A673 (cell line): ENCODE measurements around the gene FAM89B.

ENCODE experiments used
- EZH2 ChIP-seq: fragments of 200-600 bp; sonication (generic); IDR thresholded peaks from 2 replicates; pipeline ENCODE4 v1.6.1; 2017; ENCODE audit warnings: borderline replicate concordance, low read depth, mild to moderate bottlenecking, mixed read lengths, antibody characterized with exemption, low read length; ENCODE audit not compliant: poor library complexity, severe bottlenecking
- TF ChIP-seq, protein P1 (sequence below): fragments of 300-800, 200-600 bp; sonication (generic); conservative IDR thresholded peaks from 2 replicates; pipeline ENCODE4 v1.5.1; 2017; ENCODE audit warnings: low read depth, mild to moderate bottlenecking, antibody characterized with exemption, low read length, moderate library complexity, mixed read lengths

DNA sequence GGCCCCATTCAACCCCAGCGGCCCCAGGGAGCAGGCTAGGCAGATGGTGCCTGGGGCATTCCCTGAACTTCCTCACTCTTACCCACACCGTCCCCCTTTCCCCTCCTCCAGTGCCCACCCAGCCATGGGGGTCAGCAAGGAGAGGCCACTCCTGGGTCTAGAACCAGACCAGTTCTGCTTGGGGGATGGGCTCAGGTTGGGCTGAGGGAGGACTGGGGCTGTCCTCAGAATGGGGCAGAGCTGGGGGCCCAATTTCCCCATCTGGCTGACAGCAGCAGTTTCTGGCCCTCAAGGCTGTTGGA, 35.1 kb upstream of the FAM89B start:
- TF ChIP-seq, protein P1, sequence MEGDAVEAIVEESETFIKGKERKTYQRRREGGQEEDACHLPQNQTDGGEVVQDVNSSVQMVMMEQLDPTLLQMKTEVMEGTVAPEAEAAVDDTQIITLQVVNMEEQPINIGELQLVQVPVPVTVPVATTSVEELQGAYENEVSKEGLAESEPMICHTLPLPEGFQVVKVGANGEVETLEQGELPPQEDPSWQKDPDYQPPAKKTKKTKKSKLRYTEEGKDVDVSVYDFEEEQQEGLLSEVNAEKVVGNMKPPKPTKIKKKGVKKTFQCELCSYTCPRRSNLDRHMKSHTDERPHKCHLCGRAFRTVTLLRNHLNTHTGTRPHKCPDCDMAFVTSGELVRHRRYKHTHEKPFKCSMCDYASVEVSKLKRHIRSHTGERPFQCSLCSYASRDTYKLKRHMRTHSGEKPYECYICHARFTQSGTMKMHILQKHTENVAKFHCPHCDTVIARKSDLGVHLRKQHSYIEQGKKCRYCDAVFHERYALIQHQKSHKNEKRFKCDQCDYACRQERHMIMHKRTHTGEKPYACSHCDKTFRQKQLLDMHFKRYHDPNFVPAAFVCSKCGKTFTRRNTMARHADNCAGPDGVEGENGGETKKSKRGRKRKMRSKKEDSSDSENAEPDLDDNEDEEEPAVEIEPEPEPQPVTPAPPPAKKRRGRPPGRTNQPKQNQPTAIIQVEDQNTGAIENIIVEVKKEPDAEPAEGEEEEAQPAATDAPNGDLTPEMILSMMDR = no peak
- no peak for TF ChIP-seq EZH2
